Stimulated activated CD4-positive, alpha-beta T cell treated with anti-CD3 and anti-CD28 coated beads, Interleukin-12 subunit alpha, Interleukin-12 subunit beta, amount 100 ng/mL, for 48 hours (primary cell): Measurements from ENCODE around the gene CRIP3.

Source experiments
- DNase-seq, 3 donors: peaks; one replicate each; pipeline ENCODE4 v3.0.0-alpha.2; 2020; ENCODE audit warnings: low read depth in 2 of 3, low spot score in 1 of 3

CRIP3 gene

GRCh38 chr6:43258180-43258579, 50.4 kb downstream of the CRIP3 start:
- no peak for DNase-seq

GRCh38 chr6:43257367-43258145, 51.1 kb downstream of the CRIP3 start:
- DNase-seq = no peak

- DNase-seq = no peak
Measured at GRCh38 chr6:43256670-43257366, 51.8 kb downstream of the CRIP3 start.
